GM18519 (cell line): ENCODE measurements around the gene NFIC.

Source experiments
- ATAC-seq: cut with Tn5 transposase; IDR thresholded peaks from one replicate; pipeline ENCODE4 v1.9.1; 2021; ENCODE audit warnings: mild to moderate bottlenecking, moderate library complexity; ENCODE audit not compliant: unreplicated experiment, low FRiP score

The NFIC gene

GRCh38 chr19:3462991-3463713 is 96.8 kb downstream of the NFIC start:
- no peak for ATAC-seq

DNA sequence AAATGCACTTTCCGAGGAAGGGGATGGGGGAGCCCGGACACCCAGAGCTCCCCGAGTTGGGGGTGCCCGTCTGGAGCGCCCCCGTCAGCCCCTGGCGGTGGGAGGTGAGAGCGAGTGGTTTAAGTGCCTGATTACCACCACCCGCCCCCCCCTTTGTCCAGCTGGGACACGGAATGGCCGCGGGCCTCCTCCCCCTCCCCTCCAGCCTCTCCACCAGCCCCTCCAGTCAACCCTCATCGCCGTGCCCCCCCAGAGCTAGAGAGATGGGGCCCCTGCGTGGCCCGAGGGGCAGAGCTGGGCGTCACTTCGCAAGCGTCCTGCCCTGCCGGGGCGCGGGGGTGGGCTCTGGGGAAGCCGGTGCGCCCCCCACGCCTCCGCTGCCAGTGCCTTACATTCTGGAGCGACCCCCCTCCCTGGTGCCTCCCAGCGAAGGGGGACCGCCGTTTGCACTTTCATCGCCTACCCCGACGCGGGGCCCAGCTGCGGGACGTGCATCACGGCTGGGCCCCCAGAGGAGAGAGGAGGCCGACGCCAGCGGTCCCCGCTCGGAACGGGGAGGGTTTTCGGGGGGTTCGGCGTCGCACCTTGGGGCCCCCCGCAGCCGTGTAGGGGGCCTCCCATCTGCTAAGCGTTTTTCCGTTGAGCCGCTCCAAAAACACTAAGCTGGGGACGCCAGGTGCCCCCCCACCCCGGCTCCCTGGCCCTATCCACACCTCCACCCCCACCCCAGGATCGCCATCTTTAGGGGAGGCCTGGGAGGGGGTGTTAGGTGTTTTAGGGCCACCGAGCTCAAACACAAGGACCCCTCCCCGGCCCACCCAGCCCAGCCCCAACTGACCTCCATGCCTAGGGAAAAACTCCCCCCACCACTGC is 97.6 kb downstream of the NFIC start:
- ATAC-seq: no peak

- no peak for ATAC-seq
Measured at GRCh38 chr19:3464587-3465235, 98.3 kb downstream of the NFIC start.

DNA sequence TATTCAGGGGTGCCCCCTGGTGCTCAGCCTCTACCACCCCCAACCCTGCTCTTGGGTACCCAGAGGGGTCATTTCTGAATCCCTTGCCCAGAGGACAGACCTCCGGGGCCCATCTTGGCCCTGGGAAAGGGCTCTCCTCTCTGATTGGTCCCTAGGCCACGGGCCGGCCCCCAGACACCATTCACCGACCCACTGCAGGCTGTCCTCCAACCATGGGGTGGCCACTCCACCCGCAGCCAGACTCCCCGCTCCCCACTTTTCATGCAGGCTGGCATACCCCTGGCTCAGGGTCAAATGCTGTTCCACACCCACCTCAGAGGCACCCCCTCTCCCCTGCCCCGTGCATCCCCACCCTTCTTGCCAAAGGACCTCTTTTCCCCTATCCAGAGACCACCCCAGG is 99.2 kb downstream of the NFIC start:
- ATAC-seq: no peak

GRCh38 chr19:3466635-3467034 is 100.3 kb downstream of the NFIC start:
- no peak for ATAC-seq

GRCh38 chr19:3467437-3468198 is 101.2 kb downstream of the NFIC start:
- no peak for ATAC-seq

DNA sequence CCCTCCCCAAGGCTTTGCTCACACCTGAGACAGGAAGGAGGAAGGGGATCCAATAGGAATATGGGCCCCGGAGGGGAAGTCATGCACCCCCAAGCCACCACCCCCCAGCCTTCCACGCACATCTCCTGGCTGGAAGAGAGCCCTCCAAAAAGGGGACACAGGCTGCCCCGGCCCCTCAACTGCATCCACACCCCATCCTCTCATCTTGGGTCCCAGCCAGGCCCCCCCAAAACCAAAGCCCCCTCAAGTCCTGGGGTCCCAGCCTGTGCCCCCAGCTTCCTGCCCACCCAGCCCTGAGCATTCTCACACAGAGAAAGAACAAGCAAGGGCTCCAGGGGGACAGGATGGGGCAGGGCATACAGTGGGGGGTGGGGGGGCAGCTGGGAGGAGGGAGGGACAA is 101.8 kb downstream of the NFIC start:
- no peak for ATAC-seq

DNA sequence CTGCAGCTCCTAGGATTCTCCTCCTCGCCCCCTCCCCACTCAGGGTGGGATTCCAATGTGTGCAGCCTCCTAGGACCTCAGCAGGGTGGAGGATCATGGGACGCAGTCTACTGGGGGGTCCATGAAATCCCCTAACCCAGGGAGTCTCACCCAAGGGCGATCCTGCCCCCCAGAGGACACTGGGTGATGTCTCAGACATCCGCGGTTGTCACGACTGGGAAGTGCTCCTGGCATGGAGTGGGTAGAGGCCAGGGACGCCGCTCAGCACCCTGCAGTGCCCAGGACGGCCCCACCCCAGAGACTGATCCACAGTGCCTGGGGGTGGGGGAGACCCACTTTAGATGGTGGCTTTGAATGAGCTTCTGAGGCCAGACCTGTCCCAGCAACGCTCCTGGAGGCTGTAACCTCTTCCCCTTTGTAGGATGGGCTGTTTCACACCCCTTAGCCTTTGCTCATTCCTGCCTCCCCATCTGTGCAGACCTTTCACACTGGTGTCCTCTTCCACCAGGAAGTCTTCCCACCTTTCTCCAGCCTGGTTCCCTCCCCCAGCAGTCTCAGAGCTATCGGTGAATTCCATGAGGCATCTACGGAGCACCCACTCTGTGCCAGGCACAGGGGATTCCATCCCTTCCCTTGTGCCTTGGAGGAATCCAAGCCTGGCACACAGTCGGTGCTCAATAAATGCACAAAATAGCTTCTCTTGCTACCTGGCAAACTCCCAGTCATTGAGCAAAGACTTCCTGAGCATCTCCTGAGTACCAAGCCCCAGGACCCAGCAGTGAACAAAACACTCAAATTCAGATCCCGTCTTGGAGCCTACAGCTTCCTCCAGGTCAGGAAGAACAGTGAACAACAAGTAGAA is 103.5 kb downstream of the NFIC start:
- no peak for ATAC-seq

- ATAC-seq: no peak
Measured at GRCh38 chr19:3470500-3471128, 104.2 kb downstream of the NFIC start.

- ATAC-seq: no peak
Measured at GRCh38 chr19:3471954-3472655, 105.7 kb downstream of the NFIC start.

- ATAC-seq: no peak
Measured at GRCh38 chr19:3474010-3474409, 107.6 kb downstream of the NFIC start.

DNA sequence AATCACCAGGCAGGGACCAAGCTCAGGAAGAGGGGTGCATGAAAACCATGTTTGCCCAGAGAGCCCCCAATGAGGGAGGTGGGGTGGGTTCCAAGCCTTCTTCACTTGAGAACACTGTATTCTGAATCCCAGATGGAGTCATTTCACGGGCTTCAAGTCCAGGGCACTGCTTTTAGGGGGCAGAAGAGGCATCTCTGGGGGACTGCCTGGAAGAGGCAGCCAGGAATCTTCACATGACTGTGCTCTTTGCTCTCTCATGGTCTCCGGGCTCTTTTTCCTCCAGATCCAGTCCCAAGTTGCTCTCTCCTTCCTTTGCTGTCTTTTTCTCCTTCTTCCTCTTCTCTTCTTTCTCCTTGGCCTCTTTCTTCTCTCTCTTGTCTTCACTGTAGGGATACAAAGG is 108.2 kb downstream of the NFIC start:
- ATAC-seq: no peak

DNA sequence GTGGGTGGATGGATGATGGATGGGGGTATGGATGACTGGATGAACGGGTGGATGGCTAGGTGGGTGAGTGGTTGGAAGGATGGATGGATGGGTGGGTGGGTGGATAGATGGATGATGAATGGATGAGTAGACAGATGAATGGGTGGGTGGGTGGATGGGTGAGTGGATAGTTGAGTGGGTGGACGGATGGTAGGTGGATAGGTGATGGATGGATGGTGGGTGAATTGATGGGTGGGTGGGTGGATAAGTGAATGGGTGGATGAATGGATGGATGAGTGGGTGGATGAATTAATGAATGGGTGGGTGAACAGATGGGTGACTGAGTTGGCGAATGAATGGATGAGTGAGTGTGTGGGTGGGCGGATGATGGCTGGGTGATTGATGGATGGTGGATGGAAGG is 109.1 kb downstream of the NFIC start:
- ATAC-seq: no peak

GRCh38 chr19:3476830-3477229 is 110.4 kb downstream of the NFIC start:
- ATAC-seq: no peak

DNA sequence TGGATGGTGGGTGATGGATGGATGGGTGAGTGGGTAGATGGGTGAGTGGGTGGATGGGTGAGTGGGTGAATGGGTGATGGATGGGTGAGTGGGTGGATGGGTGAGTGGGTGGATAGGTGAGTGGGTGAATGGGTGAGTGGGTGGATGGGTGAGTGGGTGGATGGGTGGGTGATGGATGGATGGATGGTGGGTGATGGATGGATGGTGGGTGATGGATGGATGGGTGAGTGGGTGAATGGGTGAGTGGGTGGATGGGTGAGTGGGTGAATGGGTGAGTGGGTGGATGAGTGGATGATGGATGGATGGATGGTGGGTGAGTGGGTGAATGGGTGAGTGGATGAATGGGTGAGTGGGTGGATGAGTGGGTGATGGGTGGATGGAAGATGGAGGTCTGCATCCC is 111.1 kb downstream of the NFIC start:
- ATAC-seq: no peak

- ATAC-seq: no peak
Measured at GRCh38 chr19:3477951-3478350, 111.6 kb downstream of the NFIC start.

GRCh38 chr19:3478409-3479176 is 112.2 kb downstream of the NFIC start:
- ATAC-seq: no peak
